ENCODE results near the gene SCP2. TPM values are rescaled to one million over a fixed set of nuclear protein-coding genes. Genes with fewer than 3 reads are reported as not detected.

The SCP2 gene
- total RNA-seq, 1 experiment from 2014 or later = 53.8 TPM

DNA sequence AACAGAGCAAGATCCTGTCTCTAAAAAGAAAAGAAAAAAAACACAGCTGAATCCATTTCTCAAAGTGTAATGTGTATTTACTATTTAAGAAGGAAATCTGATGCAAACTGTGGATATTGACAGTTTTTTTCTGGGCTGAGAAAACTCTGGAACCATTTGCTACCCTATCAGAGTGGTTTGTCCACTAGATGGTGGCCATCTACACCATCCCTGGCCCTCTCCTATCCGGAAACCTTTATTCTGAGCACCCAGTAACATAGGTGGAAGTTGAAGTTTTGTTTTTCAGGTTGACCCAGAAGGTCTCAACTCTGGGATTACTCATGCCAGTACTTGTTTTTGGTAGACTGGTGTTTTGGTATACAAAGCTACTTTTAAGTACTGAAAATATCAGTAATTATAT lies 25.7 kb upstream of the SCP2 start:
- intact Hi-C loops (cut with micrococcal nuclease) = no loop called here
- ChIA-PET CTCF (interaction anchor here (0.6 to 1.0 kb wide), 2 partner anchors 281 to 285 kb away, joined by 3 to 4 read pairs; no protein-coding TSS in a partner anchor), POLR2A (interaction anchor here (0.5 to 0.6 kb wide), 2 partner anchors 19 to 1928 kb away, joined by 3 read pairs; no protein-coding TSS in a partner anchor)
- no peak overlapping the region for H3K27ac Mint-ChIP-seq (ENCODE audit: low read depth, unreplicated experiment)
- H3K4me1 Mint-ChIP-seq (ENCODE audit: insufficient read depth, unreplicated experiment) = no peaks in the 10 kb centered on the region
- BruUV-seq (replicated peaks) = no TSS peak
- TF ChIP-seq, protein P1, sequence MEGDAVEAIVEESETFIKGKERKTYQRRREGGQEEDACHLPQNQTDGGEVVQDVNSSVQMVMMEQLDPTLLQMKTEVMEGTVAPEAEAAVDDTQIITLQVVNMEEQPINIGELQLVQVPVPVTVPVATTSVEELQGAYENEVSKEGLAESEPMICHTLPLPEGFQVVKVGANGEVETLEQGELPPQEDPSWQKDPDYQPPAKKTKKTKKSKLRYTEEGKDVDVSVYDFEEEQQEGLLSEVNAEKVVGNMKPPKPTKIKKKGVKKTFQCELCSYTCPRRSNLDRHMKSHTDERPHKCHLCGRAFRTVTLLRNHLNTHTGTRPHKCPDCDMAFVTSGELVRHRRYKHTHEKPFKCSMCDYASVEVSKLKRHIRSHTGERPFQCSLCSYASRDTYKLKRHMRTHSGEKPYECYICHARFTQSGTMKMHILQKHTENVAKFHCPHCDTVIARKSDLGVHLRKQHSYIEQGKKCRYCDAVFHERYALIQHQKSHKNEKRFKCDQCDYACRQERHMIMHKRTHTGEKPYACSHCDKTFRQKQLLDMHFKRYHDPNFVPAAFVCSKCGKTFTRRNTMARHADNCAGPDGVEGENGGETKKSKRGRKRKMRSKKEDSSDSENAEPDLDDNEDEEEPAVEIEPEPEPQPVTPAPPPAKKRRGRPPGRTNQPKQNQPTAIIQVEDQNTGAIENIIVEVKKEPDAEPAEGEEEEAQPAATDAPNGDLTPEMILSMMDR (IDR thresholded peaks at IDR 0.05; ENCODE audit: unreplicated experiment) = no peak
- peaks cover 10% of the 10 kb centered on the region for H3K36me3 Mint-ChIP-seq (ENCODE audit: insufficient read depth, unreplicated experiment)
- no peak for DNase-seq (ENCODE audit: unreplicated experiment)
- no peak overlapping the region for H3K4me3 Mint-ChIP-seq (ENCODE audit: unreplicated experiment)
- H3K27me3 Mint-ChIP-seq (ENCODE audit: insufficient read depth, unreplicated experiment) = no peaks in the 10 kb centered on the region
- no peaks in the 10 kb centered on the region for H3K9me3 Mint-ChIP-seq (ENCODE audit: unreplicated experiment)

DNA sequence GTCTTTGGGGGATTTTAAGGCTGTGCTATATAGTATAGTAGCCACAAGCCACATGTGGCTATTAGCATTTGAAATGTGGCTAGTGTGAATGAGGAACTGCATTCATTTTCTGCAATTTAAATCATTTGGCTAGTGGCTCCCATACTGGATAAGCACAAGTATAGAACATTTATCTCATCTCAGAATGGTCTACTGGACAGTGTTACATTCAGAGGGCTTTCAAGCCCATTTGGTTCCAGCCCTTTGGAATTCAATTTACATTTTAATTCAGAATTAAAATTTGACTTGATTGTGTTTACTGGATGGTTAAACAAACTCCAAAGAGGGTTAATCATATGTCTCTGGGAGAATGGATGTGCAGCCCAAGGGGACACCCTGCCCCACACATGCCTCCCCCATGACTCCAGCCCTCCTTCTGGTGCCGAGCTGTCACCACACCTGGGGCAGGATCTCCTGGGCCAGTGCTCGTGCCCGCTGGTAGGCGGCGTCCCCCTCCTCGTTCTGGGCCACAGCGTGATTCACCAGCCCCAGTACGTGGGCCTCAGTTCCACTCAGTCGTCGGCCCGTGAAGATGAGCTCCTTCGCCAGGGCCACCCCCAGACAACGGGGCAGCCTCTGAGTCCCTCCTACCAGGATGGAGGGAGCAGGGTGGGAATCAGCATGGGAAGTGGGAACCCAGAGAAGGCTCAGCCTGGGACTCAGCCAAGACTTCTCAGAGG lies 22.7 kb upstream of the SCP2 start:
- Mint-ChIP-seq H3K27me3 (ENCODE audit: insufficient read depth, unreplicated experiment) (no peaks in the 10 kb centered on the region), H3K4me3 (ENCODE audit: unreplicated experiment) (no peak overlapping the region), H3K4me1 (ENCODE audit: insufficient read depth, unreplicated experiment) (no peaks in the 10 kb centered on the region), H3K36me3 (ENCODE audit: insufficient read depth, unreplicated experiment) (peaks cover 29% of the 10 kb centered on the region), H3K27ac (ENCODE audit: low read depth, unreplicated experiment) (no peak overlapping the region), H3K9me3 (ENCODE audit: unreplicated experiment) (no peaks in the 10 kb centered on the region)
- POLR2A ChIA-PET = no interaction called here
- no TSS peak for BruUV-seq (replicated peaks)
- intact Hi-C loops (cut with micrococcal nuclease) = no loop called here
- no peak for DNase-seq (ENCODE audit: unreplicated experiment)
- CTCF ChIA-PET = interaction anchor here (0.6 kb wide), 1 partner anchor 46 kb away, joined by 3 read pairs; no protein-coding TSS in a partner anchor
- TF ChIP-seq, protein P1 (IDR thresholded peaks at IDR 0.05; ENCODE audit: unreplicated experiment) = no peak

GRCh38 chr1:52904927-52905698 lies 22.0 kb upstream of the SCP2 start:
- DNase-seq (ENCODE audit: unreplicated experiment) = peak; percentile 27
- H3K4me1 Mint-ChIP-seq (ENCODE audit: insufficient read depth, unreplicated experiment) = no peaks in the 10 kb centered on the region
- no peak overlapping the region for H3K27ac Mint-ChIP-seq (ENCODE audit: low read depth, unreplicated experiment)
- peaks cover 29% of the 10 kb centered on the region for H3K36me3 Mint-ChIP-seq (ENCODE audit: insufficient read depth, unreplicated experiment)
- POLR2A ChIA-PET = no interaction called here
- H3K4me3 Mint-ChIP-seq (ENCODE audit: unreplicated experiment) = no peak overlapping the region
- BruUV-seq (replicated peaks) = no TSS peak
- H3K9me3 Mint-ChIP-seq (ENCODE audit: unreplicated experiment) = no peaks in the 10 kb centered on the region
- TF ChIP-seq, protein P1 (IDR thresholded peaks at IDR 0.05; ENCODE audit: unreplicated experiment) = peak; percentile 25
- no peaks in the 10 kb centered on the region for H3K27me3 Mint-ChIP-seq (ENCODE audit: insufficient read depth, unreplicated experiment)
- CTCF ChIA-PET = no interaction called here
- intact Hi-C loops (cut with micrococcal nuclease) = loop anchor here (1.0 kb wide), 1 partner anchor 277 kb away; no protein-coding TSS in a partner anchor

DNA sequence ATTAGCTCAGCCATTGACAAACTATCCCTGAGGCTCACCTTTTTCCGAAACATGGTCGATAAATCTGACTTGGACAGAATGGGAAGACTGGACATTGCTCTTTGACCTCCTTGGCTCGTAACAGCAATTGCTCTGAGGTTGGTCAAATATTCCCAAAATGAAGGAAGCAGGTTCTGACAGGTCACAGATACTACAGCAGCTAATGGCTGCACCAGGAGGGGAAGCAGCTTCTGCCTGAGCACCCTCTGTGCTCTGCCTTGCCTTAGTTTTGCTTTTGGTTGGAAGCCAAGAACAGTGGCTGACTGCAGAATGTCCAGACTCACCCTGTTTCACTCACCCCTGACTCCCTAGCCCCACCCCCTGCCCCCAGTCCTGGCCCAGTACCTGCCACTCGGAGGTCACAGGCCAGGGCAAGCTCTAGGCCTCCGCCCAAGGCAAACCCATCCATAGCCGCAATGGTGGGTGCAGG lies 20.9 kb upstream of the SCP2 start:
- BruUV-seq (replicated peaks) = no TSS peak
- intact Hi-C loops (cut with micrococcal nuclease) = no loop called here
- H3K9me3 Mint-ChIP-seq (ENCODE audit: unreplicated experiment) = no peaks in the 10 kb centered on the region
- ChIA-PET CTCF (no interaction called here), POLR2A (no interaction called here)
- no peak overlapping the region for H3K4me3 Mint-ChIP-seq (ENCODE audit: unreplicated experiment)
- TF ChIP-seq, protein P1 (IDR thresholded peaks at IDR 0.05; ENCODE audit: unreplicated experiment) = no peak
- peaks cover 29% of the 10 kb centered on the region for H3K36me3 Mint-ChIP-seq (ENCODE audit: insufficient read depth, unreplicated experiment)
- H3K27me3 Mint-ChIP-seq (ENCODE audit: insufficient read depth, unreplicated experiment) = no peaks in the 10 kb centered on the region
- no peaks in the 10 kb centered on the region for H3K4me1 Mint-ChIP-seq (ENCODE audit: insufficient read depth, unreplicated experiment)
- H3K27ac Mint-ChIP-seq (ENCODE audit: low read depth, unreplicated experiment) = no peak overlapping the region
- no peak for DNase-seq (ENCODE audit: unreplicated experiment)

All from MCF 10A (cell line).